OCI-LY7 (cell line): ENCODE data around the gene MAML3.

Experiments
- CTCF ChIP-seq: fragments of 200-600 bp; sonication (generic); conservative IDR thresholded peaks from 2 replicates; pipeline ENCODE4 v1.5.1; 2014; ENCODE audit warnings: mild to moderate bottlenecking, antibody characterized with exemption, low read length, moderate library complexity, mixed read lengths
- EZH2phosphoT487 ChIP-seq: fragments of 200-600 bp; sonication (generic); IDR thresholded peaks from 2 replicates; pipeline ENCODE4 v1.6.1; 2018; ENCODE audit warnings: low read depth, borderline replicate concordance, mild to moderate bottlenecking, mixed run types, antibody characterized with exemption, low read length, moderate library complexity, mixed read lengths

- TF ChIP-seq CTCF (no peak), EZH2phosphoT487 (no peak)
Measured at GRCh38 chr4:139684351-139684750, 469.6 kb downstream of the MAML3 start.
